HepG2 (cell line): Measurements from ENCODE around the gene EPB41. TPM values are rescaled to one million over a fixed set of nuclear protein-coding genes. Genes with fewer than 3 reads are reported as not detected.

Experiments
- ARNT2 ChIP-seq: sonication (generic); formaldehyde crosslinking; IDR thresholded peaks from 2 replicates; pipeline ENCODE4 v1.8.0; 2022; ENCODE audit warnings: mild to moderate bottlenecking, low read depth, missing genetic modification reagents, moderate library complexity
- GZF1 ChIP-seq: sonication (generic); formaldehyde crosslinking; IDR thresholded peaks from 2 replicates; pipeline ENCODE4 v1.5.1; 2020; ENCODE audit warnings: mild to moderate bottlenecking, missing genetic modification reagents
- HMG20B ChIP-seq: conservative IDR thresholded peaks from 2 replicates; pipeline ENCODE4 v1.6.1; 2016; ENCODE audit warnings: missing genetic modification reagents, missing compliant biosample characterization
- JUND ChIP-seq: sonication (generic); formaldehyde crosslinking; IDR thresholded peaks from 2 replicates; pipeline ENCODE4 v1.8.0; 2022; ENCODE audit warnings: mild to moderate bottlenecking, missing genetic modification reagents
- KLF12 ChIP-seq: sonication (generic); formaldehyde crosslinking; IDR thresholded peaks from 2 replicates; pipeline ENCODE4 v1.4.0; 2020; ENCODE audit warnings: missing genetic modification reagents, borderline replicate concordance
- MATR3 ChIP-seq: sonication (generic); formaldehyde crosslinking; IDR thresholded peaks from 2 replicates; pipeline ENCODE4 v1.4.0; 2020; ENCODE audit warnings: missing genetic modification reagents
- NR2F6 ChIP-seq, 2 experiments: IDR thresholded peaks; 2 replicates each; pipeline ENCODE4 v1.6.1; 2016; ENCODE audit warnings: antibody characterized with exemption in 1 of 2, mild to moderate bottlenecking in 1 of 2
- REXO4 ChIP-seq: sonication (generic); formaldehyde crosslinking; IDR thresholded peaks from 2 replicates; pipeline ENCODE4 v1.8.0; 2022; ENCODE audit warnings: missing genetic modification reagents, mild to moderate bottlenecking, borderline replicate concordance
- TBL1XR1 ChIP-seq: fragments of 150-350 bp; IDR thresholded peaks from 2 replicates; pipeline ENCODE4 v1.6.1; 2014; ENCODE audit warnings: borderline replicate concordance, low read length; ENCODE audit not compliant: partially characterized antibody
- ZEB1 ChIP-seq: IDR thresholded peaks from 2 replicates; pipeline ENCODE4 v1.6.1; 2012; ENCODE audit warnings: mild to moderate bottlenecking, low read depth, inconsistent platforms; ENCODE audit not compliant: insufficient replicate concordance
- ZNF234 ChIP-seq: sonication (generic); formaldehyde crosslinking; conservative IDR thresholded peaks from 2 replicates; pipeline ENCODE4 v1.5.1; 2020; ENCODE audit warnings: mild to moderate bottlenecking, missing genetic modification reagents
- ZNF274 ChIP-seq: sonication (generic); formaldehyde crosslinking; IDR thresholded peaks from 2 replicates; pipeline ENCODE4 v1.5.1; 2020; ENCODE audit warnings: mild to moderate bottlenecking, missing genetic modification reagents
- ZNF432 ChIP-seq: sonication (generic); formaldehyde crosslinking; IDR thresholded peaks from 2 replicates; pipeline ENCODE4 v1.5.0; 2020; ENCODE audit warnings: missing genetic modification reagents, mild to moderate bottlenecking, borderline replicate concordance
- ZNF563 ChIP-seq: sonication (generic); formaldehyde crosslinking; IDR thresholded peaks from 2 replicates; pipeline ENCODE4 v1.8.0; 2022; ENCODE audit warnings: mild to moderate bottlenecking, moderate library complexity, missing genetic modification reagents
- ZSCAN21 ChIP-seq: sonication (generic); formaldehyde crosslinking; IDR thresholded peaks from 2 replicates; pipeline ENCODE4 v1.8.0; 2022; ENCODE audit warnings: mild to moderate bottlenecking, missing genetic modification reagents, moderate library complexity, borderline replicate concordance
- ZZZ3 ChIP-seq: sonication (generic); formaldehyde crosslinking; IDR thresholded peaks from 2 replicates; pipeline ENCODE4 v1.4.0; 2020; ENCODE audit warnings: missing genetic modification reagents, mild to moderate bottlenecking, borderline replicate concordance
- polyA plus RNA-seq, 8 experiments: library from polyadenylated mRNA; depleted of rRNA in 3 of 8; stranded (reverse) in 7 of 8; unstranded in 1 of 8; fragments of >200 nt; fragmentation: Illumina TruSeq in 4 of 8; extraction: Trizol in 4 of 8; gene quantifications; 2 replicates each; pipeline versions ENCODE4 v1.2.1 to v1.2.3, GENCODE V29; 2011 to 2016; ENCODE audit warnings: low read depth in 4 of 8, missing spikeins in 1 of 8, mixed read lengths in 1 of 8; ENCODE audit not compliant: insufficient read depth in 1 of 8
- total RNA-seq, 5 experiments: library from RNA; depleted of rRNA; stranded (reverse); fragments of >200 nt; fragmentation: Illumina TruSeq; extraction: Trizol; gene quantifications; 2 replicates each; pipeline ENCODE4 v1.2.3, GENCODE V29; 2016; ENCODE audit warnings: low read depth in 1 of 5
- TF ChIP-seq, protein P1 (sequence below), 2 experiments: IDR thresholded peaks; 2 replicates each; pipeline ENCODE4 v1.6.1; 2011 to 2012; ENCODE audit warnings: low read length in 2 of 2, borderline replicate concordance in 1 of 2, low read depth in 1 of 2, mild to moderate bottlenecking in 1 of 2, moderate library complexity in 1 of 2
- TF ChIP-seq, protein P2 (sequence below): sonication (generic); formaldehyde crosslinking; IDR thresholded peaks from 2 replicates; pipeline ENCODE4 v1.4.0; 2020; ENCODE audit warnings: mild to moderate bottlenecking, missing genetic modification reagents
- TF ChIP-seq, protein P3 (sequence below): IDR thresholded peaks from 2 replicates; pipeline ENCODE4 v1.6.1; 2016; ENCODE audit warnings: mild to moderate bottlenecking
- TF ChIP-seq, protein P4 (sequence below): sonication (generic); formaldehyde crosslinking; IDR thresholded peaks from 2 replicates; pipeline ENCODE4 v1.4.0; 2020; ENCODE audit warnings: missing genetic modification reagents

The EPB41 gene
- total and polyA plus RNA-seq, 2 of the 13 experiments (the other 11 are each of a cell fraction or from before 2014, with no cell fraction given) = 34.5 to 46.7 TPM

DNA sequence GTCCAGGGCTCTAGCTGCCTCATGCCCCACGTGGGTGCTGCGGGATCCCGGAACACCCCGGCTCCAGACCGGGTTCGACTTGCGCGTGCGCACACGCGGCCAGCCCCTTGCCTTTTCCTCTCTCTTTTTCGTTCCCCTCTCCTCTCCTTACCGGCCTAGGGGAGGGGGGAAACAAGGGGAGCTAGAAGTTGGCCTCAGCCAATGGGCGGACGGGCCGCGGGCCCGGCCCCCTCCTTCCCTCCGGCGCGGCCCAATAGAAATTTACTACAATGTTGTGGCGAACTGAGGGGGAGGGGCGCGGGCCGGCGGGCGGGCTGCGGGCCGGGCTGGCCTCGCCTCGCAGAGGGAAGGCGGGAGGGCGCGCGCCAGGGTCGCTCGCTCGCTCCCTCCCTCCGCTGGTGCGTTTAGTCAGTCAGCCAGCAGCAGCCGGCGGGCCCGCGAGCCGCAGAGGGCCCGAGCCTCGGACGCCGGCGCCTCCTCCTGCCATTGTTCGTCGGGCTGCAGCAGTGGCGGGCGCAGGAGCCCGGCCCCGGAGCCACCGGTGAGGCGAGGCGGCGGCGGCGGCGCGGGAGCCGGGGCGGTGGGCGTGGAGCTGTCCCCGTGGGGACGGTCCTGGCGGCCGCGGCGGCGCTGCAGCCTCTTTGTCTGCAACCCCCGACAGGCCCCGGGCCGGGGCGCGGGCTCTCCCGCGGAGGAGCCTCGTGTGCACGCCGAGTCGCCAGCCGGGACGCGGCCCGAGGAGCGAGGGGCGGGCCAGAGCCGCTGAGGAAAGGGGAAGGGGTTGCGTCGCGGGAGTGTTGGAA is at the start of gene EPB41 (continued):
- no peak for TF ChIP-seq ZZZ3
- no peak for TF ChIP-seq ZEB1
- no peak; the same call in 1 of the 2 replicates for TF ChIP-seq ZSCAN21
- TF ChIP-seq, protein P1, sequence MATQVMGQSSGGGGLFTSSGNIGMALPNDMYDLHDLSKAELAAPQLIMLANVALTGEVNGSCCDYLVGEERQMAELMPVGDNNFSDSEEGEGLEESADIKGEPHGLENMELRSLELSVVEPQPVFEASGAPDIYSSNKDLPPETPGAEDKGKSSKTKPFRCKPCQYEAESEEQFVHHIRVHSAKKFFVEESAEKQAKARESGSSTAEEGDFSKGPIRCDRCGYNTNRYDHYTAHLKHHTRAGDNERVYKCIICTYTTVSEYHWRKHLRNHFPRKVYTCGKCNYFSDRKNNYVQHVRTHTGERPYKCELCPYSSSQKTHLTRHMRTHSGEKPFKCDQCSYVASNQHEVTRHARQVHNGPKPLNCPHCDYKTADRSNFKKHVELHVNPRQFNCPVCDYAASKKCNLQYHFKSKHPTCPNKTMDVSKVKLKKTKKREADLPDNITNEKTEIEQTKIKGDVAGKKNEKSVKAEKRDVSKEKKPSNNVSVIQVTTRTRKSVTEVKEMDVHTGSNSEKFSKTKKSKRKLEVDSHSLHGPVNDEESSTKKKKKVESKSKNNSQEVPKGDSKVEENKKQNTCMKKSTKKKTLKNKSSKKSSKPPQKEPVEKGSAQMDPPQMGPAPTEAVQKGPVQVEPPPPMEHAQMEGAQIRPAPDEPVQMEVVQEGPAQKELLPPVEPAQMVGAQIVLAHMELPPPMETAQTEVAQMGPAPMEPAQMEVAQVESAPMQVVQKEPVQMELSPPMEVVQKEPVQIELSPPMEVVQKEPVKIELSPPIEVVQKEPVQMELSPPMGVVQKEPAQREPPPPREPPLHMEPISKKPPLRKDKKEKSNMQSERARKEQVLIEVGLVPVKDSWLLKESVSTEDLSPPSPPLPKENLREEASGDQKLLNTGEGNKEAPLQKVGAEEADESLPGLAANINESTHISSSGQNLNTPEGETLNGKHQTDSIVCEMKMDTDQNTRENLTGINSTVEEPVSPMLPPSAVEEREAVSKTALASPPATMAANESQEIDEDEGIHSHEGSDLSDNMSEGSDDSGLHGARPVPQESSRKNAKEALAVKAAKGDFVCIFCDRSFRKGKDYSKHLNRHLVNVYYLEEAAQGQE (IDR thresholded peaks at IDR 0.05; ENCODE audit: borderline replicate concordance in 1 of 2, low read depth in 1 of 2, low read length in 2 of 2) = no peak; a peak in 3 of 4 replicates
- no peak for TF ChIP-seq NR2F6 (IDR thresholded peaks at IDR 0.05)
- no peak for TF ChIP-seq NR2F6 (CRISPR knock-in tag; IDR thresholded peaks at IDR 0.05)
- TF ChIP-seq HMG20B (CRISPR knock-in tag) = no peak
- no peak for TF ChIP-seq JUND (CRISPR knock-in tag)
- no peak for TF ChIP-seq KLF12 (CRISPR knock-in tag)
- TF ChIP-seq MATR3 (CRISPR knock-in tag) = no peak
- TF ChIP-seq, protein P2, sequence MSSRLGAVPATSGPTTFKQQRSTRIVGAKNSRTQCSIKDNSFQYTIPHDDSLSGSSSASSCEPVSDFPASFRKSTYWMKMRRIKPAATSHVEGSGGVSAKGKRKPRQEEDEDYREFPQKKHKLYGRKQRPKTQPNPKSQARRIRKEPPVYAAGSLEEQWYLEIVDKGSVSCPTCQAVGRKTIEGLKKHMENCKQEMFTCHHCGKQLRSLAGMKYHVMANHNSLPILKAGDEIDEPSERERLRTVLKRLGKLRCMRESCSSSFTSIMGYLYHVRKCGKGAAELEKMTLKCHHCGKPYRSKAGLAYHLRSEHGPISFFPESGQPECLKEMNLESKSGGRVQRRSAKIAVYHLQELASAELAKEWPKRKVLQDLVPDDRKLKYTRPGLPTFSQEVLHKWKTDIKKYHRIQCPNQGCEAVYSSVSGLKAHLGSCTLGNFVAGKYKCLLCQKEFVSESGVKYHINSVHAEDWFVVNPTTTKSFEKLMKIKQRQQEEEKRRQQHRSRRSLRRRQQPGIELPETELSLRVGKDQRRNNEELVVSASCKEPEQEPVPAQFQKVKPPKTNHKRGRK (CRISPR knock-in tag) = no peak
- TF ChIP-seq, protein P3, sequence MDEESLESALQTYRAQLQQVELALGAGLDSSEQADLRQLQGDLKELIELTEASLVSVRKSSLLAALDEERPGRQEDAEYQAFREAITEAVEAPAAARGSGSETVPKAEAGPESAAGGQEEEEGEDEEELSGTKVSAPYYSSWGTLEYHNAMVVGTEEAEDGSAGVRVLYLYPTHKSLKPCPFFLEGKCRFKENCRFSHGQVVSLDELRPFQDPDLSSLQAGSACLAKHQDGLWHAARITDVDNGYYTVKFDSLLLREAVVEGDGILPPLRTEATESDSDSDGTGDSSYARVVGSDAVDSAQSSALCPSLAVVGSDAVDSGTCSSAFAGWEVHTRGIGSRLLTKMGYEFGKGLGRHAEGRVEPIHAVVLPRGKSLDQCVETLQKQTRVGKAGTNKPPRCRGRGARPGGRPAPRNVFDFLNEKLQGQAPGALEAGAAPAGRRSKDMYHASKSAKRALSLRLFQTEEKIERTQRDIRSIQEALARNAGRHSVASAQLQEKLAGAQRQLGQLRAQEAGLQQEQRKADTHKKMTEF (CRISPR knock-in tag) = no peak
- no peak for TF ChIP-seq ZNF432 (CRISPR knock-in tag)
- TF ChIP-seq ZNF274 = no peak; the same call in 1 of the 2 replicates
- no peak for TF ChIP-seq ZNF234 (CRISPR knock-in tag)
- TF ChIP-seq REXO4 (CRISPR knock-in tag) = no peak
- TF ChIP-seq, protein P4, sequence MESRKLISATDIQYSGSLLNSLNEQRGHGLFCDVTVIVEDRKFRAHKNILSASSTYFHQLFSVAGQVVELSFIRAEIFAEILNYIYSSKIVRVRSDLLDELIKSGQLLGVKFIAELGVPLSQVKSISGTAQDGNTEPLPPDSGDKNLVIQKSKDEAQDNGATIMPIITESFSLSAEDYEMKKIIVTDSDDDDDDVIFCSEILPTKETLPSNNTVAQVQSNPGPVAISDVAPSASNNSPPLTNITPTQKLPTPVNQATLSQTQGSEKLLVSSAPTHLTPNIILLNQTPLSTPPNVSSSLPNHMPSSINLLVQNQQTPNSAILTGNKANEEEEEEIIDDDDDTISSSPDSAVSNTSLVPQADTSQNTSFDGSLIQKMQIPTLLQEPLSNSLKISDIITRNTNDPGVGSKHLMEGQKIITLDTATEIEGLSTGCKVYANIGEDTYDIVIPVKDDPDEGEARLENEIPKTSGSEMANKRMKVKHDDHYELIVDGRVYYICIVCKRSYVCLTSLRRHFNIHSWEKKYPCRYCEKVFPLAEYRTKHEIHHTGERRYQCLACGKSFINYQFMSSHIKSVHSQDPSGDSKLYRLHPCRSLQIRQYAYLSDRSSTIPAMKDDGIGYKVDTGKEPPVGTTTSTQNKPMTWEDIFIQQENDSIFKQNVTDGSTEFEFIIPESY (CRISPR knock-in tag) = no peak
- 0 out of 2 replicates have a peak, but pooled peaks have one; percentile 59 for TF ChIP-seq ARNT2
- no peak for TF ChIP-seq GZF1 (CRISPR knock-in tag)
- TF ChIP-seq ZNF563 (CRISPR knock-in tag) = peak; percentile 45; the same call in 1 of the 2 replicates
- TF ChIP-seq TBL1XR1 = no peak
